ENCODE data around the gene LIPJ.

- no peak for TF ChIP-seq CTCF (conservative IDR thresholded peaks at IDR 0.05 in 1 of 2, IDR thresholded peaks at IDR 0.05 in 1 of 2; ENCODE audit: low read depth in 1 of 2, low read length in 2 of 2)
- TF ChIP-seq EZH2 (IDR thresholded peaks at IDR 0.05; ENCODE audit: low read length, missing control alignments), result no peak
Observed at GRCh38 chr10:88557658-88558057, 28.9 kb upstream of the LIPJ start.
